Activated CD8-positive, alpha-beta memory T cell treated with anti-CD3 and anti-CD28 coated beads, Interleukin-2, amount 50 U/mL, for 24 hours (primary cell): ENCODE data around the gene IP6K3.

Source experiments
- DNase-seq: peaks from one replicate; pipeline ENCODE4 v3.0.0-alpha.2; 2020; ENCODE audit errors: extremely low read depth

Gene IP6K3

DNA sequence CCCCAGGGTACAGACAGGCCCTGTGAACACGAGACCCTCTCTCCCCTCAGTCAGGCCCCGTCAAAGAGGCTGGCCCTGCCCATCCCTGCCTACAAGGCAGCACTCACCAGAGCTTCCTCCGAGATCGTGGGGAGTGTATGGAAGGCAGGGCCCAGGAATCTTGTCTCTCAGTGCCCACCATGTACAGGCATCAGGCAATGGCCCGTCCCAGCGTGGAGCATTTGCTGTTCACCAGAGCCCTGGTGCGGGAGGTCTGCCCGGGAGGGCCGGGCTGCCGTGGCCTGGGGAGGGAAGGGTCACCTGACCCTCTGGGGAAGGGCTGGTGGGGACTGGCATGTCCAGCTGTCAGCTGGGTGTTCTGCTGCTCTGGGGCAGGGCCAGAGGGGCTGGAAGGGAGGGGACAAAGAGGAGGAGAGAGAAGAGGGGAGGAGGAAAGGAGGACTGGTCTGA, at the start of gene IP6K3:
Gene IP6K3 (minus strand): TSS at position 255 of the 450 bp plus-strand sequence. CDS start 11,429 bp downstream, outside the sequence.
- no peak for DNase-seq

GRCh38 chr6:33794910-33795623, 48.4 kb upstream of the IP6K3 start:
- DNase-seq = no peak

DNA sequence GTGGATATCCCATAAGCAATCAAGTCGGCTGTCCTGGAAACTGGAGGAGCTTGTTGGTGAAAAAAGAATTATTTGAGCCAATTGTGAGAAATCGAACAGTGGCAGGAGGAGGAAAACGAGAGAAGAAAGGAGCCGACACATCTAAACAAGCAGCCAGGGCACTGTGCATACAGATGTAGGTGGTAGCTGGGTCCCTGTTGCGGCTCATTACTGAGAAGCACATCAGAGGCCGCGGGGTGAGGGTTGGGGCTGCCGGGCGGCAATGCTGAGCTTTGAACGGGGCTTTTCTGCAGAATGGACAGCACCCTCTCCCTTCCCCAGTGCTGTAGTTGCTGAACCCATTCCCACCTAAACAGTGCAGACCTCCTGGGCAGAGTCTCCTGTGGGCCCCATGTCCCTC, 46.3 kb upstream of the IP6K3 start:
- no peak for DNase-seq

DNA sequence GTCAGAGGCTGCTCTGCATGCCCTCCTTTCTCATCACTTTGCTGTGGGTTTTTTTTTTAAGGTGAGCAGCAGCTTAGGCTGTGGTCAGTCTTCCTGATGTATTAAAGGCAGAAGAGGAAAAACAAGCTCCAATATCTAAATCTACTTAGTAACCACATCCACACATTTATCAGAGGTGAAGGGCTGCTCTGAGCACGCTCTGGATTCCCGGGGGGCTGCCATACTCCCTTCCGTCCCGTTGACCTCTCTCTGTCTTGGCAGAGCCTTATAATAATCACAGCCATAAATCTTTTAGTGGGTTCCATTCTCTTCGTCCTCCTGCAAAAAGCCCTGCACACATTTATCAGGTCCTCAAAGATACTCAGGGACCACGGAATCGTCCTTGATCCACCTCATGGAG, 44.9 kb upstream of the IP6K3 start:
- no peak for DNase-seq

GRCh38 chr6:33790910-33791309, 44.2 kb upstream of the IP6K3 start:
- no peak for DNase-seq

GRCh38 chr6:33790379-33790778, 43.7 kb upstream of the IP6K3 start:
- DNase-seq = no peak

GRCh38 chr6:33789550-33789895, 42.8 kb upstream of the IP6K3 start:
- no peak for DNase-seq

- peak; percentile 83 for DNase-seq
Observed at GRCh38 chr6:33788694-33789549, 42.2 kb upstream of the IP6K3 start, which contains the start of gene LEMD2. TSS of gene LEMD2 (minus strand) at chr6:33789130. CDS start at chr6:33789116, 14 bp downstream.

GRCh38 chr6:33787954-33788693, 41.4 kb upstream of the IP6K3 start:
- no peak for DNase-seq

DNA sequence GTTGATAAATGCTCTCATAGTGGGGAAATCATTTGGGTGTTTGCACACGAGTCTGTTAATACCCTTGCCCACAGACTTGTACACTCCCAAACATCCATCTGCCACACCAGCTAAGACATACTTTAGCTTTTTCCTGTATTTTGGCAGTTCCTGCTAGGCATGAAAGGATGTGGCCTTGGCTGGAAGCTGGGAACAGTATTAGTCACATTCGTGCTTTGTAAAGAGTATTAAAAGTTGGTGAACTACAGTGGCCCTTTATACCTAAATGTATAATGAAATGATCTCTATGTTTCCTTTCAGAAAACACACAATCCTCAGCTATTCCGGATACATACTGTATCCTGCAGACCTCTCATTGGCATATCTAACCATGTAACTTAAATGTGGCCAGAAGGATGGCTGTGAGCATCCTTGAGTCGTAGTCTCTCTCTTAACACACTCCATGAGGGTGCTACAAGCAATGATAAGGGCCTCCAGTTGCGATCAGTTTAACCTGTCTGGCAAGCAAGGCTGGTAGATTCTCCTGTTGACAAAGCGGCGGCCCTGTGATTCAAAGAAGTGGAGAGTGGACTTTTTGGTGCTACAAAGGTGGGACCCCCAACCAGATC, 40.7 kb upstream of the IP6K3 start:
- DNase-seq = no peak

DNA sequence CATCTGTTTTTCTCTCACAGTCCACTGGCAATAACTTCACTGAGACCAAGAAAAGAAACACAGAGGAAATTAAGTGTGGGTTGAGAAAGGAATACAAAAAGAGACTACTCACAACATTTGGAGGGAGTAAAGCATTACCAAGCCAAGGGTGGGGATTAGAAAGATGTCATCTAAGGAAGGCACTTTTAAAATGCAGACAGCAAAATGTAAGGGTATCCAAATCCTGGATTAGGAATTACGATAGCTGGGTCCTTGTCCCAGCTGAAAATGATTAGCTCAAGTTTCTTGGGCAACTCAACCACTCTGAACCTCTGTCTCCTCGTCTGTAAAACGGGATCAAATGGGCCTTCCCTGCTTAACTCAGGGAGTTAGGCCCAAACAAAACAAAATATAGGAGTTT, 40.0 kb upstream of the IP6K3 start:
- no peak for DNase-seq

DNA sequence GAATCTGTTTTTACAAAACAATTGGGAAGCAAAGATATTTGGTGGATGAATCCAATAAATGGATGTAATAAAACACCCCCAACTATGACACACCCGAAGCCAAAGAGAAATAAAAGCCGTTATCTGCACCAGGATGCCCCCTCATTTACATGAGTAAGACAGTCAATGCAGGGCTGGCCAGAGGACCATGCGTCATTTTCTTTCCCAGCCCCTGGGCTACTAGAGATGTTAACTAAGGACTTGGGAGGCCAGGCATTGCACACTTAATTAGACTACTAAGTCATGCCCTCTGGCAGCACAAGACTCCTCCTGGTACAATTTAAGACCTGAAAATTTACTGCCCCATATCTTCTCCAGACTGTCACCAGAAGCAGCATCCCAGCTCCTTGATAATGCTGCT, 39.1 kb upstream of the IP6K3 start:
- no peak for DNase-seq

GRCh38 chr6:33784787-33785186, 38.1 kb upstream of the IP6K3 start:
- no peak for DNase-seq

GRCh38 chr6:33783781-33784520, 37.2 kb upstream of the IP6K3 start:
- DNase-seq = no peak

DNA sequence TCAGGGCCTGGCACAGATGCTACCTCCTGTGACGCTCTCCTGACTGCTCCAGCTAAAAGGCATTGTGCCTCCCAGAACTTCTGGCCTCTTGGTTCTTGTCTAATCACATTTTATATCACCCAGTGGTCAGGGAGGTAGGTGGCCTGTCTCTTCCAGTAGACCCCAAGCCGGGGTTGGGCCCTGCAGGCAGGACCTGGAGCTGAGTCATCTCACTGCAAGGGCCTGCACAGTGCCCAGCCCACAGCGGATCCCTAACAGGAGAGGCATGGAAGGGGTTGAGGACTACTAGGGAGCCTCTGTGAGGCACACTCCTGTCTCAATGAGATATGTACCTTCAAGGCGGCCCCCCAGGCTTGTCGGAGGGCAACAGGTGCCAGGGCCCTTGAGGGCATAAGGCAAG, 35.9 kb upstream of the IP6K3 start:
- no peak for DNase-seq

- DNase-seq = no peak
Observed at GRCh38 chr6:33781131-33781975, 34.6 kb upstream of the IP6K3 start.

- DNase-seq = no peak
Observed at GRCh38 chr6:33779895-33780294, 33.2 kb upstream of the IP6K3 start.

GRCh38 chr6:33779290-33779689, 32.6 kb upstream of the IP6K3 start:
- DNase-seq = no peak

GRCh38 chr6:33778444-33779121, 31.9 kb upstream of the IP6K3 start:
- DNase-seq = no peak
